Peyer's patch (tissue), 4 donors: ENCODE data around the gene DALRD3.

Source experiments
- POLR2A ChIP-seq, 2 donors: fragments of 450-650 bp; IDR thresholded peaks; one replicate each; pipeline ENCODE4 v1.5.1; 2017; ENCODE audit warnings: antibody characterized with exemption in 2 of 2, mild to moderate bottlenecking in 2 of 2, moderate library complexity in 2 of 2
- TF ChIP-seq, protein P1 (sequence below), 6 experiments: fragments of 450-650 bp in 4 of 6; fragments of 200-600 bp in 2 of 6; sonication (generic) in 1 of 6; IDR thresholded peaks; one replicate each; pipeline ENCODE4 v1.5.1; 2017 to 2019; ENCODE audit warnings: antibody characterized with exemption in 6 of 6, mild to moderate bottlenecking in 3 of 6, moderate library complexity in 1 of 6

DNA sequence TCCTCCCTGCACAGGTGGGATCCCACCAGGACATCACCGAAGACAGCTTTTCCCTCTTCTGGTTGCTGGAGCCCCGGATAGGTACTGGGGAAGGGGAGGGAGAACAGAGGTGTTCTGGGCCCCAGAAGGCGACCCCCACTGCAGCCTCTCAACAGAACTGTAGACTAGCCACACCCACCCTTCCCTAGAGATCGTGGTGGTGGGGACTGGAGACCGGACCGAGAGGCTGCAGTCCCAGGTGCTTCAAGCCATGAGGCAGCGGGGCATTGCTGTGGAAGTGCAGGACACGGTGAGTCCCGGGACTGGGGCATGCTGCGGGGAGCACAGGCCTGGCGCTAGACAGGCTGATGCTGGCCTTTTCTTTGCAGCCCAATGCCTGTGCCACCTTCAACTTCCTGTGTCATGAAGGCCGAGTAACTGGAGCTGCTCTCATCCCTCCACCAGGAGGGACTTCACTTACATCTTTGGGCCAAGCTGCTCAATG, 4.3 kb upstream of the DALRD3 start:
- TF ChIP-seq, protein P1, sequence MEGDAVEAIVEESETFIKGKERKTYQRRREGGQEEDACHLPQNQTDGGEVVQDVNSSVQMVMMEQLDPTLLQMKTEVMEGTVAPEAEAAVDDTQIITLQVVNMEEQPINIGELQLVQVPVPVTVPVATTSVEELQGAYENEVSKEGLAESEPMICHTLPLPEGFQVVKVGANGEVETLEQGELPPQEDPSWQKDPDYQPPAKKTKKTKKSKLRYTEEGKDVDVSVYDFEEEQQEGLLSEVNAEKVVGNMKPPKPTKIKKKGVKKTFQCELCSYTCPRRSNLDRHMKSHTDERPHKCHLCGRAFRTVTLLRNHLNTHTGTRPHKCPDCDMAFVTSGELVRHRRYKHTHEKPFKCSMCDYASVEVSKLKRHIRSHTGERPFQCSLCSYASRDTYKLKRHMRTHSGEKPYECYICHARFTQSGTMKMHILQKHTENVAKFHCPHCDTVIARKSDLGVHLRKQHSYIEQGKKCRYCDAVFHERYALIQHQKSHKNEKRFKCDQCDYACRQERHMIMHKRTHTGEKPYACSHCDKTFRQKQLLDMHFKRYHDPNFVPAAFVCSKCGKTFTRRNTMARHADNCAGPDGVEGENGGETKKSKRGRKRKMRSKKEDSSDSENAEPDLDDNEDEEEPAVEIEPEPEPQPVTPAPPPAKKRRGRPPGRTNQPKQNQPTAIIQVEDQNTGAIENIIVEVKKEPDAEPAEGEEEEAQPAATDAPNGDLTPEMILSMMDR (IDR thresholded peaks at IDR 0.05): no peak
- TF ChIP-seq POLR2A (IDR thresholded peaks at IDR 0.05): no peak
